ENCODE measurements around the gene ZNF771. TPM values are rescaled to one million over a fixed set of nuclear protein-coding genes. Genes with fewer than 3 reads are reported as not detected.

The ZNF771 gene
- polyA plus RNA-seq, 1 of the 3 experiments (the other 2 are of a cell fraction) = 20.4 TPM

GRCh38 chr16:30365200-30365599 is 42.2 kb upstream of the ZNF771 start:
- ChIA-PET CTCF (interaction anchor here (0.8 to 4.0 kb wide), 3 partner anchors 11 to 44 kb away, joined by 3 to 19 read pairs (median 7); partner anchors contain the start of gene CD2BP2), POLR2A (interaction anchor here (1.9 kb wide), 1 partner anchor 10 kb away, joined by 5 read pairs; the partner anchor contains the start of gene CD2BP2)
- DNase-seq = no peak
- no peak overlapping the region for H2AFZ ChIP-seq (ENCODE audit: low read depth)
- no peaks in the 10 kb centered on the region for H3K27me3 ChIP-seq (ENCODE audit: insufficient read depth)
- H3K27ac ChIP-seq (ENCODE audit: low read depth in 2 of 2, low read length in 1 of 2) = no peak overlapping the region
- TF ChIP-seq USF1 (IDR thresholded peaks at IDR 0.05; ENCODE audit: borderline replicate concordance, low read depth) (no peak), MXI1 (IDR thresholded peaks at IDR 0.05; ENCODE audit: low read depth, low read length) (no peak), IRF3 (IDR thresholded peaks at IDR 0.05; ENCODE audit: low read depth, low read length) (no peak), JUND (IDR thresholded peaks at IDR 0.05) (no peak), NRF1 (IDR thresholded peaks at IDR 0.05; ENCODE audit: low read depth, low read length) (no peak), SMC3 (IDR thresholded peaks at IDR 0.05; ENCODE audit: low read depth, low read length) (no peak), ELF1 (IDR thresholded peaks at IDR 0.05) (no peak), YY1 (IDR thresholded peaks at IDR 0.05; ENCODE audit: low read depth) (no peak), GABPA (IDR thresholded peaks at IDR 0.05; ENCODE audit: low read depth) (no peak), RAD21 (IDR thresholded peaks at IDR 0.05; ENCODE audit: low read length) (no peak), TAF1 (IDR thresholded peaks at IDR 0.05; ENCODE audit: borderline replicate concordance, low read depth, low read length) (no peak), ZBTB33 (IDR thresholded peaks at IDR 0.05; ENCODE audit: borderline replicate concordance, low read depth) (no peak), MEF2A (IDR thresholded peaks at IDR 0.05; ENCODE audit: borderline replicate concordance, low read depth) (no peak), POLR2AphosphoS5 (IDR thresholded peaks at IDR 0.05; ENCODE audit: low read depth, low read length) (no peak), RXRA (IDR thresholded peaks at IDR 0.05; ENCODE audit: borderline replicate concordance, low read depth) (no peak), CTCF (IDR thresholded peaks at IDR 0.05) (no peak)
- TF ChIP-seq, protein P1, sequence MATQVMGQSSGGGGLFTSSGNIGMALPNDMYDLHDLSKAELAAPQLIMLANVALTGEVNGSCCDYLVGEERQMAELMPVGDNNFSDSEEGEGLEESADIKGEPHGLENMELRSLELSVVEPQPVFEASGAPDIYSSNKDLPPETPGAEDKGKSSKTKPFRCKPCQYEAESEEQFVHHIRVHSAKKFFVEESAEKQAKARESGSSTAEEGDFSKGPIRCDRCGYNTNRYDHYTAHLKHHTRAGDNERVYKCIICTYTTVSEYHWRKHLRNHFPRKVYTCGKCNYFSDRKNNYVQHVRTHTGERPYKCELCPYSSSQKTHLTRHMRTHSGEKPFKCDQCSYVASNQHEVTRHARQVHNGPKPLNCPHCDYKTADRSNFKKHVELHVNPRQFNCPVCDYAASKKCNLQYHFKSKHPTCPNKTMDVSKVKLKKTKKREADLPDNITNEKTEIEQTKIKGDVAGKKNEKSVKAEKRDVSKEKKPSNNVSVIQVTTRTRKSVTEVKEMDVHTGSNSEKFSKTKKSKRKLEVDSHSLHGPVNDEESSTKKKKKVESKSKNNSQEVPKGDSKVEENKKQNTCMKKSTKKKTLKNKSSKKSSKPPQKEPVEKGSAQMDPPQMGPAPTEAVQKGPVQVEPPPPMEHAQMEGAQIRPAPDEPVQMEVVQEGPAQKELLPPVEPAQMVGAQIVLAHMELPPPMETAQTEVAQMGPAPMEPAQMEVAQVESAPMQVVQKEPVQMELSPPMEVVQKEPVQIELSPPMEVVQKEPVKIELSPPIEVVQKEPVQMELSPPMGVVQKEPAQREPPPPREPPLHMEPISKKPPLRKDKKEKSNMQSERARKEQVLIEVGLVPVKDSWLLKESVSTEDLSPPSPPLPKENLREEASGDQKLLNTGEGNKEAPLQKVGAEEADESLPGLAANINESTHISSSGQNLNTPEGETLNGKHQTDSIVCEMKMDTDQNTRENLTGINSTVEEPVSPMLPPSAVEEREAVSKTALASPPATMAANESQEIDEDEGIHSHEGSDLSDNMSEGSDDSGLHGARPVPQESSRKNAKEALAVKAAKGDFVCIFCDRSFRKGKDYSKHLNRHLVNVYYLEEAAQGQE (IDR thresholded peaks at IDR 0.05; ENCODE audit: low read depth, low read length) = no peak
- no peak overlapping the region for H3K4me3 ChIP-seq (ENCODE audit: low read depth in 2 of 2, low read length in 1 of 2)
- H3K9me3 ChIP-seq = no peaks in the 10 kb centered on the region
- peaks cover 13 to 25% of the 10 kb centered on the region in 2 experiments for H3K36me3 ChIP-seq (replicated peaks in 1 of 2; ENCODE audit: control insufficient read depth in 1 of 2, insufficient read depth in 2 of 2, low read length in 1 of 2)
- no peak overlapping the region for H3K4me2 ChIP-seq
- H3K79me2 ChIP-seq (ENCODE audit: insufficient read depth) = peaks cover 97% of the 10 kb centered on the region
- peaks cover 0 to 21% of the 10 kb centered on the region in 2 experiments; a peak in 2 of 4 replicates for H3K4me1 ChIP-seq (ENCODE audit: control insufficient read depth in 1 of 2, insufficient read depth in 2 of 2, low read depth in 1 of 2, low read length in 1 of 2)
- H3F3A ChIP-seq (replicated peaks; ENCODE audit: insufficient read depth) = peaks cover 9% of the 10 kb centered on the region
- H4K20me1 ChIP-seq (ENCODE audit: insufficient read depth) = peaks cover 56% of the 10 kb centered on the region
- 94% methylated on average over 7 of the region's 10 CpGs for WGBS (ENCODE audit: low lambda C conversion rate)
- no peaks in the 10 kb centered on the region for H3K9me2 ChIP-seq
- no peak overlapping the region for H3K9ac ChIP-seq
